Measurements from ENCODE around the gene XPO5.

DNA sequence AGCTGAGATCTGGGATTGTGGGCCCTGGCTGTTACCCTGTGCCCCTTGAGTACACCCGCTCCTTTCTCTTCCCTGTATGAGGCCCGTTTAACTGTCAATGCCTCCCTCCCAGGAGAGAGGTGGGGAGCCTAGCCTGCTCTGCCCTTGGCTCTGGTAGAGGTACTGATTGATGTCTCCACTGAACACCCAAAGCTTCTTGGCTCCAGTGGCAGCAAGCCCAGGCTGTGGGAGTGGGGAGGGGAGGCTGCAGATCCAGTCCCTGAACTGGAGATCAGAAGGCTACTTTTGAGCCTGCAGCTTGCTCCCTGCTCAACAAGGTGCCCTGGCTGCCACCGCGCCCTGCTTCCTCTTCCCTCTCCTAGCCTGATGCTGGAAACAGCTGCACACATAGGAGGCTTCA, 73.2 kb downstream of the XPO5 start:
- TF ChIP-seq, protein P1, sequence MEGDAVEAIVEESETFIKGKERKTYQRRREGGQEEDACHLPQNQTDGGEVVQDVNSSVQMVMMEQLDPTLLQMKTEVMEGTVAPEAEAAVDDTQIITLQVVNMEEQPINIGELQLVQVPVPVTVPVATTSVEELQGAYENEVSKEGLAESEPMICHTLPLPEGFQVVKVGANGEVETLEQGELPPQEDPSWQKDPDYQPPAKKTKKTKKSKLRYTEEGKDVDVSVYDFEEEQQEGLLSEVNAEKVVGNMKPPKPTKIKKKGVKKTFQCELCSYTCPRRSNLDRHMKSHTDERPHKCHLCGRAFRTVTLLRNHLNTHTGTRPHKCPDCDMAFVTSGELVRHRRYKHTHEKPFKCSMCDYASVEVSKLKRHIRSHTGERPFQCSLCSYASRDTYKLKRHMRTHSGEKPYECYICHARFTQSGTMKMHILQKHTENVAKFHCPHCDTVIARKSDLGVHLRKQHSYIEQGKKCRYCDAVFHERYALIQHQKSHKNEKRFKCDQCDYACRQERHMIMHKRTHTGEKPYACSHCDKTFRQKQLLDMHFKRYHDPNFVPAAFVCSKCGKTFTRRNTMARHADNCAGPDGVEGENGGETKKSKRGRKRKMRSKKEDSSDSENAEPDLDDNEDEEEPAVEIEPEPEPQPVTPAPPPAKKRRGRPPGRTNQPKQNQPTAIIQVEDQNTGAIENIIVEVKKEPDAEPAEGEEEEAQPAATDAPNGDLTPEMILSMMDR (IDR thresholded peaks at IDR 0.05 in 8 of 11, conservative IDR thresholded peaks at IDR 0.05 in 3 of 11): no peak
- TF ChIP-seq POLR2A (IDR thresholded peaks at IDR 0.05): no peak
